HL-60/S4 (cell line): ENCODE results near the gene SEMA5B.

Experiments
- in situ Hi-C: fragments of 300-500 bp; cut with MboI; formaldehyde crosslinking; loops from 2 replicates; pipeline ENCODE4 v1.14.3; 2022; ENCODE audit warnings: low sequenced_read_pairs

SEMA5B gene

GRCh38 chr3:122975924-122976293 is 51.7 kb downstream of the SEMA5B start:
- in situ Hi-C loops: no loop called here

GRCh38 chr3:122975163-122975923 is 52.2 kb downstream of the SEMA5B start:
- in situ Hi-C loops: no loop called here

- in situ Hi-C loops: no loop called here
These were observed 52.8 kb downstream of the SEMA5B start for GRCh38 chr3:122974764-122975162.

- in situ Hi-C loops: no loop called here
These were observed 53.5 kb downstream of the SEMA5B start for GRCh38 chr3:122973893-122974615.

GRCh38 chr3:122972141-122972540 is 55.4 kb downstream of the SEMA5B start:
- in situ Hi-C loops: no loop called here

- in situ Hi-C loops: no loop called here
These were observed 57.7 kb downstream of the SEMA5B start for GRCh38 chr3:122969585-122970469.

- in situ Hi-C loops: no loop called here
These were observed 59.8 kb downstream of the SEMA5B start for GRCh38 chr3:122967765-122968164.

- in situ Hi-C loops: no loop called here
These were observed 60.2 kb downstream of the SEMA5B start for GRCh38 chr3:122967356-122967755.

- in situ Hi-C loops: no loop called here
These were observed 61.5 kb downstream of the SEMA5B start for GRCh38 chr3:122966045-122966444.

GRCh38 chr3:122964811-122965210 is 62.8 kb downstream of the SEMA5B start:
- in situ Hi-C loops: no loop called here

GRCh38 chr3:122962149-122962548 is 65.4 kb downstream of the SEMA5B start:
- in situ Hi-C loops: no loop called here

- in situ Hi-C loops: no loop called here
These were observed 66.4 kb downstream of the SEMA5B start for GRCh38 chr3:122961146-122961545.

GRCh38 chr3:122960652-122961051 is 66.9 kb downstream of the SEMA5B start:
- in situ Hi-C loops: no loop called here

- in situ Hi-C loops: no loop called here
These were observed 68.2 kb downstream of the SEMA5B start for GRCh38 chr3:122959339-122959738.

GRCh38 chr3:122957707-122958689 is 69.6 kb downstream of the SEMA5B start:
- in situ Hi-C loops: no loop called here

- in situ Hi-C loops: no loop called here
These were observed 70.7 kb downstream of the SEMA5B start for GRCh38 chr3:122956693-122957455.

GRCh38 chr3:122955916-122956692 is 71.5 kb downstream of the SEMA5B start:
- in situ Hi-C loops: no loop called here

GRCh38 chr3:122952520-122952919 is 75.0 kb downstream of the SEMA5B start:
- in situ Hi-C loops: no loop called here

GRCh38 chr3:122948408-122948807 is 79.2 kb downstream of the SEMA5B start:
- in situ Hi-C loops: no loop called here
